B cell (primary cell): ENCODE measurements around the gene LSM3. TPM values are rescaled to one million over a fixed set of nuclear protein-coding genes. Genes with fewer than 3 reads are reported as not detected.
A peak's percentile ranks its signal among the peaks of the same experiment; 100 is the strongest.
"Not testable (repeated sequence)": the region's sequence is repeated elsewhere in the genome, so short reads cannot be mapped to it uniquely, and the experiment has no call there.

ENCODE experiments used
- ATAC-seq: fragments of 200-7000 bp; cut with Tn5 transposase; one replicate; pipeline ENCODE4 v1.10.0; 2021; ENCODE audit warnings: low read depth, mild to moderate bottlenecking, moderate number of reproducible peaks, moderate library complexity
- CTCF ChIA-PET: fragments of 350-600 bp; sonication (Branson Sonifier 250); formaldehyde crosslinking; loops from one replicate; lab custom pipeline; 2021; ENCODE audit warnings: antibody characterized with exemption, inconsistent platforms; lab: Charles Lee
- POLR2A ChIA-PET: fragments of 350-600 bp; sonication (Branson Sonifier 250); formaldehyde crosslinking; loops from one replicate; lab custom pipeline; 2021; ENCODE audit warnings: antibody characterized with exemption; lab: Charles Lee
- DNase-seq: peaks from one replicate; pipeline ENCODE4 v3.0.0; 2013
- H2AFZ ChIP-seq: 2 replicates; pipeline ENCODE4 v1.6.1; 2012; ENCODE audit warnings: mild to moderate bottlenecking, low read depth, low read length; ENCODE audit not compliant: insufficient read depth, poor library complexity, severe bottlenecking
- H3K27ac ChIP-seq, 2 donors: 1 replicate in 1 of 2; 2 replicates in 1 of 2; pipeline ENCODE4 v1.5.1; 2012 to 2013; ENCODE audit warnings: low read length in 2 of 2, mild to moderate bottlenecking in 2 of 2, moderate library complexity in 1 of 2
- H3K27me3 ChIP-seq, 4 experiments: fragments of 200-600 bp in 1 of 4; sonication (generic) in 1 of 4; replicated peaks in 1 of 4; 1 replicate in 2 of 4; 2 replicates in 2 of 4; pipeline versions ENCODE4 v1.6.1 to v1.7.0; 2013 to 2016; ENCODE audit warnings: low read length in 3 of 4, mild to moderate bottlenecking in 2 of 4, mixed read lengths in 1 of 4, moderate library complexity in 1 of 4; ENCODE audit not compliant: insufficient read depth in 4 of 4, control insufficient read depth in 3 of 4; ENCODE audit errors: control extremely low read depth in 1 of 4
- H3K36me3 ChIP-seq, 2 experiments: replicated peaks in 1 of 2; 1 replicate in 1 of 2; 2 replicates in 1 of 2; pipeline versions ENCODE4 v1.6.1 to v1.7.1; 2013; ENCODE audit warnings: low read length in 1 of 2; ENCODE audit not compliant: insufficient read depth in 2 of 2, control insufficient read depth in 1 of 2; ENCODE audit errors: control extremely low read depth in 1 of 2, extremely low read depth in 1 of 2
- H3K4me1 ChIP-seq, 2 donors: fragments of 200-600 bp in 1 of 2; sonication (generic) in 1 of 2; 1 replicate in 1 of 2; 2 replicates in 1 of 2; pipeline versions ENCODE4 v1.5.1 to v1.6.1; 2013 to 2017; ENCODE audit warnings: low read length in 2 of 2; ENCODE audit not compliant: control insufficient read depth in 2 of 2, insufficient read depth in 2 of 2
- H3K4me2 ChIP-seq: replicated peaks from 2 replicates; pipeline ENCODE3; 2012; ENCODE audit warnings: mild to moderate bottlenecking, low read depth, low read length; ENCODE audit not compliant: poor library complexity, severe bottlenecking
- H3K4me3 ChIP-seq, 5 experiments: fragments of 200-600 bp in 1 of 5; sonication (generic) in 1 of 5; 1 replicate in 3 of 5; 2 replicates in 2 of 5; pipeline versions ENCODE4 v1.5.1 to v1.7.0; 2011 to 2016; ENCODE audit warnings: low read length in 4 of 5, mild to moderate bottlenecking in 4 of 5, low read depth in 2 of 5, control low read depth in 1 of 5, moderate library complexity in 1 of 5; ENCODE audit not compliant: insufficient read depth in 1 of 5; ENCODE audit errors: control extremely low read depth in 1 of 5, extremely low read depth in 1 of 5
- H3K79me2 ChIP-seq: fragments of 200-600 bp; sonication (generic); one replicate; pipeline ENCODE4 v1.6.0; 2016; ENCODE audit warnings: low read length; ENCODE audit not compliant: control insufficient read depth, insufficient read depth
- H3K9ac ChIP-seq: fragments of 200-600 bp; sonication (generic); 2 replicates; pipeline ENCODE4 v1.6.1; 2017; ENCODE audit warnings: mild to moderate bottlenecking, low read length, moderate library complexity
- H3K9me3 ChIP-seq, 3 donors: one replicate each; pipeline versions ENCODE4 v1.6.1 to v1.7.1; 2013; ENCODE audit warnings: low read length in 2 of 3; ENCODE audit not compliant: control insufficient read depth in 2 of 3, insufficient read depth in 1 of 3; ENCODE audit errors: control extremely low read depth in 1 of 3
- H4K20me1 ChIP-seq: 2 replicates; pipeline ENCODE4 v1.6.0; 2012; ENCODE audit warnings: mild to moderate bottlenecking, low read length; ENCODE audit not compliant: insufficient read depth, control insufficient read depth, poor library complexity, severe bottlenecking
- H3K27ac Mint-ChIP-seq: one replicate; pipeline ENCODE4 v1.8.0; 2021; ENCODE audit warnings: mixed read lengths
- H3K27me3 Mint-ChIP-seq: one replicate; pipeline ENCODE4 v1.8.0; 2021; ENCODE audit warnings: mixed read lengths
- H3K4me1 Mint-ChIP-seq: one replicate; pipeline ENCODE4 v1.8.0; 2021; ENCODE audit warnings: mixed read lengths
- H3K4me3 Mint-ChIP-seq: one replicate; pipeline ENCODE4 v1.8.0; 2021; ENCODE audit warnings: mixed read lengths
- H3K9me3 Mint-ChIP-seq: one replicate; pipeline ENCODE4 v1.8.0; 2022; ENCODE audit warnings: mixed read lengths; ENCODE audit not compliant: insufficient read depth
- CTCF ChIP-seq: fragments of 200-600 bp; IDR thresholded peaks from one replicate; pipeline ENCODE4 v1.8.0; 2022; ENCODE audit warnings: antibody characterized with exemption, mild to moderate bottlenecking
- EZH2 ChIP-seq: IDR thresholded peaks from 2 replicates; pipeline ENCODE4 v1.6.1; 2012; ENCODE audit warnings: borderline replicate concordance, low read depth, mild to moderate bottlenecking, moderate library complexity, low read length; ENCODE audit not compliant: insufficient read depth, poor library complexity, severe bottlenecking
- WGBS: methylation state at CpG from one replicate; pipeline ENCODE4 v1.1.5; 2013; ENCODE audit warnings: missing lambda C conversion rate; ENCODE audit not compliant: insufficient coverage; 5-methylcytosine and 5-hydroxymethylcytosine counted together
- intact Hi-C: fragments of 100-400 bp; cut with micrococcal nuclease; formaldehyde crosslinking; loops from one replicate; pipeline ENCODE4 v1.10.0; 2022
- polyA plus RNA-seq: library from polyadenylated mRNA; depleted of rRNA; stranded (reverse); fragments of >200 nt; gene quantifications from 2 replicates; pipeline ENCODE4 v1.2.3, GENCODE V29; 2012
- total RNA-seq, 2 donors: library from RNA; stranded (reverse); fragments of 120-200 nt in 1 of 2; gene quantifications; 1 replicate in 1 of 2; 2 replicates in 1 of 2; pipeline versions ENCODE4 v1.2.3 to v1.2.4, GENCODE V29; 2013 to 2022

Gene LSM3
- total and polyA plus RNA-seq, 2 donors (not counting 1 experiment from before 2014, with no cell fraction given) = 2.8 to 10.0 TPM

GRCh38 chr3:14224895-14225294 is 46.3 kb downstream of the LSM3 start:
- H3K4me1 ChIP-seq = peaks cover 0 to 10% of the 10 kb centered on the region in 2 donors
- H3K27ac Mint-ChIP-seq = no peak overlapping the region
- no peak overlapping the region for H3K4me3 ChIP-seq
- H3K79me2 ChIP-seq = no peaks in the 10 kb centered on the region
- POLR2A ChIA-PET = no interaction called here
- no peak for TF ChIP-seq CTCF
- 82% methylated on average over 2 of the region's 6 CpGs for WGBS
- H3K36me3 ChIP-seq = no peaks in the 10 kb centered on the region
- H3K4me1 Mint-ChIP-seq = peaks cover 17% of the 10 kb centered on the region
- peaks cover 6% of the 10 kb centered on the region for H3K9me3 Mint-ChIP-seq
- intact Hi-C loops = no loop called here
- peaks cover 14% of the 10 kb centered on the region for H3K27me3 Mint-ChIP-seq
- ATAC-seq (no peak), DNase-seq (no peak)
- H2AFZ ChIP-seq = no peak overlapping the region
- H3K27ac ChIP-seq = no peak overlapping the region
- peaks cover 0 to 6% (median 3%) of the 10 kb centered on the region in 3 donors for H3K9me3 ChIP-seq
- CTCF ChIA-PET = interaction anchor here (1.3 kb wide), 1 partner anchor 21 kb away, joined by 5 read pairs; no protein-coding TSS in a partner anchor
- no peak overlapping the region for H3K4me2 ChIP-seq
- no peaks in the 10 kb centered on the region for H4K20me1 ChIP-seq
- H3K4me3 Mint-ChIP-seq = peak overlapping the region; percentile 8
- peaks cover 0 to 8% (median 0%) of the 10 kb centered on the region in 4 experiments for H3K27me3 ChIP-seq
- H3K9ac ChIP-seq = no peak overlapping the region

- H3K4me3 Mint-ChIP-seq = peak overlapping the region; percentile 8
- no peaks in the 10 kb centered on the region for H3K36me3 ChIP-seq
- H3K79me2 ChIP-seq = no peaks in the 10 kb centered on the region
- no peak overlapping the region for H3K27ac Mint-ChIP-seq
- intact Hi-C loops = no loop called here
- ChIA-PET POLR2A (no interaction called here), CTCF (no interaction called here)
- no peaks in the 10 kb centered on the region for H4K20me1 ChIP-seq
- no peak overlapping the region for H3K9ac ChIP-seq
- peak overlapping the region; percentile 32 for H2AFZ ChIP-seq
- H3K27me3 Mint-ChIP-seq = peaks cover 19% of the 10 kb centered on the region
- H3K4me1 Mint-ChIP-seq = peaks cover 18% of the 10 kb centered on the region
- H3K4me2 ChIP-seq = peak overlapping the region; percentile 28
- no peak for ATAC-seq
- peaks cover 0 to 10% of the 10 kb centered on the region in 2 donors for H3K4me1 ChIP-seq
- WGBS = 60% methylated on average over 9 of the region's 9 CpGs
- no peak overlapping the region for H3K4me3 ChIP-seq
- H3K27ac ChIP-seq = no peak overlapping the region
- no peak for TF ChIP-seq EZH2
- TF ChIP-seq CTCF = no peak
- peaks cover 0 to 8% (median 0%) of the 10 kb centered on the region in 4 experiments for H3K27me3 ChIP-seq
- no peak for DNase-seq
- H3K9me3 ChIP-seq = peaks cover 0 to 6% (median 2%) of the 10 kb centered on the region in 3 donors
- peaks cover 6% of the 10 kb centered on the region for H3K9me3 Mint-ChIP-seq
Measured at GRCh38 chr3:14225421-14225820, 46.8 kb downstream of the LSM3 start.

GRCh38 chr3:14226351-14226750 is 47.7 kb downstream of the LSM3 start:
- intact Hi-C loops, CTCF ChIA-PET: not testable (repeated sequence)
- peaks cover 24% of the 10 kb centered on the region for H3K27me3 Mint-ChIP-seq

More at GRCh38 chr3:14226351-14226750, 47.7 kb downstream of the LSM3 start:
- H3K79me2 ChIP-seq, H3K9ac ChIP-seq, H2AFZ ChIP-seq, H3K36me3 ChIP-seq, H3K9me3 Mint-ChIP-seq, H3K27ac Mint-ChIP-seq, H3K27me3 ChIP-seq, H3K4me3 ChIP-seq, ATAC-seq, H3K9me3 ChIP-seq, DNase-seq, H3K27ac ChIP-seq, H3K4me1 ChIP-seq, H4K20me1 ChIP-seq, POLR2A ChIA-PET, H3K4me2 ChIP-seq, H3K4me3 Mint-ChIP-seq: not testable (repeated sequence)
- H3K4me1 Mint-ChIP-seq = peaks cover 18% of the 10 kb centered on the region
- WGBS = 72% methylated on average over 3 of the region's 3 CpGs
